ENCODE measurements around the gene DLGAP1. TPM values are rescaled to one million over a fixed set of nuclear protein-coding genes. Genes with fewer than 3 reads are reported as not detected.

Gene DLGAP1
- total and polyA plus RNA-seq, 2 of the 4 experiments (the other 2 are of a cell fraction) = under 0.01 to 0.09 TPM

DNA sequence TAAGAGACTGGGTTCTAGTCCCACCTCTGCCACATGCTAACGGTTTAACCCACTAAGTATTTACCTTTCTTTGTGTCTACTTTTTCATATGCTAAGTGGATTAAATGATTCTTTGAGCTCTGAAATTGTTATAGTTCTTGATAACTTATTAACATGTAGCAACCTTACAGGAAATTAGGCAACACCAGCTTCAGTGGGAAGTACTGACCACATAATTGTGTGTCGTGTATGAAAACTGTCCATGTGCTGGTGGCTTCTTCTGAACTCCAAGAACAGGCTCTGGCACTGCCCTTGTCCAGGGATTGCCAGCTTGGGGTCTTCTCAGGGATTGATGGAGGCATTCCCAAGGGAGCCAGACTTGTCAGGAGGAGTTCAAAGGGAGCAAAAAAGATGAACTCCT lies 577.4 kb downstream of the DLGAP1 start:
- Histone ChIP-seq H2AK5ac (ENCODE audit: low read depth, low read length) (no peak overlapping the region), H3K23ac (ENCODE audit: low read depth, low read length) (no peak overlapping the region), H2BK20ac (ENCODE audit: low read depth, low read length) (no peak overlapping the region), H2BK15ac (ENCODE audit: low read depth, low read length) (no peak overlapping the region), H3K9me1 (ENCODE audit: insufficient read depth, low read length) (no peaks in the 10 kb centered on the region), H2BK120ac (ENCODE audit: low read depth, low read length) (no peak overlapping the region), H3K27ac (ENCODE audit: insufficient read depth, low read length) (no peak overlapping the region), H3K4me2 (ENCODE audit: low read depth, low read length) (no peak overlapping the region), H3K18ac (ENCODE audit: low read depth, low read length) (peak overlapping the region; percentile 20; the same call in 1 of the 2 replicates), H4K8ac (ENCODE audit: low read depth in 2 of 2, low read length in 2 of 2) (no peak overlapping the region), H3K56ac (ENCODE audit: extremely low read depth, insufficient read depth, low read length) (no peak overlapping the region), H3K36me3 (ENCODE audit: control insufficient read depth, insufficient read depth, low read length) (no peaks in the 10 kb centered on the region), H2AK9ac (replicated peaks; ENCODE audit: low read depth, low read length, poor library complexity) (no peak overlapping the region), H3K27me3 (ENCODE audit: control insufficient read depth, insufficient read depth, low read length) (peaks cover 6% of the 10 kb centered on the region), H3K9ac (ENCODE audit: low read depth, low read length) (no peak overlapping the region), H2BK5ac (ENCODE audit: low read depth, low read length, poor library complexity, severe bottlenecking) (no peak overlapping the region), H3K79me1 (ENCODE audit: low read depth in 1 of 2, low read length in 2 of 2) (no peaks in the 10 kb centered on the region), H3K4ac (ENCODE audit: low read depth, low read length) (no peak overlapping the region), H4K20me1 (ENCODE audit: insufficient read depth, low read length) (no peaks in the 10 kb centered on the region), H3K4me3 (ENCODE audit: insufficient read depth, low read depth, low read length) (no peak overlapping the region), H4K91ac (ENCODE audit: insufficient read depth, low read depth, low read length) (no peak overlapping the region), H3K9me3 (ENCODE audit: control insufficient read depth, insufficient read depth, low read length) (no peaks in the 10 kb centered on the region), H2AFZ (replicated peaks; ENCODE audit: low read length, poor library complexity) (no peak overlapping the region), H3K4me1 (ENCODE audit: control insufficient read depth, insufficient read depth, low read length) (0 out of 2 replicates have a peak, but pooled peaks cover 2% of the 10 kb centered on the region), H3K14ac (replicated peaks; ENCODE audit: low read depth, low read length) (no peak overlapping the region), H4K5ac (ENCODE audit: low read depth, low read length) (no peak overlapping the region)
- intact Hi-C loops (cut with micrococcal nuclease) (no loop called here), in situ Hi-C loops (cut with MboI; ENCODE audit: low sequenced_read_pairs) (no loop called here), dilution Hi-C loops (cut with HindIII; ENCODE audit: low sequenced_read_pairs, unreplicated experiment) (no loop called here)
- peak; percentile 27 for DNase-seq
- ChIA-PET CTCF (interaction anchor here (0.7 kb wide), 1 partner anchor 92 kb away, joined by 3 read pairs; no protein-coding TSS in a partner anchor), POLR2A (ENCODE audit: unreplicated experiment) (no interaction called here)
- WGBS, 2 experiments (ENCODE audit: extremely low coverage in 2 of 2, insufficient read length in 1 of 2) = no CpG with 5 or more reads among the region's 2 CpGs
- ATAC-seq (ENCODE audit: low read depth) = no peak
- BruUV-seq (replicated peaks) = no TSS peak
- TF ChIP-seq, protein P1, sequence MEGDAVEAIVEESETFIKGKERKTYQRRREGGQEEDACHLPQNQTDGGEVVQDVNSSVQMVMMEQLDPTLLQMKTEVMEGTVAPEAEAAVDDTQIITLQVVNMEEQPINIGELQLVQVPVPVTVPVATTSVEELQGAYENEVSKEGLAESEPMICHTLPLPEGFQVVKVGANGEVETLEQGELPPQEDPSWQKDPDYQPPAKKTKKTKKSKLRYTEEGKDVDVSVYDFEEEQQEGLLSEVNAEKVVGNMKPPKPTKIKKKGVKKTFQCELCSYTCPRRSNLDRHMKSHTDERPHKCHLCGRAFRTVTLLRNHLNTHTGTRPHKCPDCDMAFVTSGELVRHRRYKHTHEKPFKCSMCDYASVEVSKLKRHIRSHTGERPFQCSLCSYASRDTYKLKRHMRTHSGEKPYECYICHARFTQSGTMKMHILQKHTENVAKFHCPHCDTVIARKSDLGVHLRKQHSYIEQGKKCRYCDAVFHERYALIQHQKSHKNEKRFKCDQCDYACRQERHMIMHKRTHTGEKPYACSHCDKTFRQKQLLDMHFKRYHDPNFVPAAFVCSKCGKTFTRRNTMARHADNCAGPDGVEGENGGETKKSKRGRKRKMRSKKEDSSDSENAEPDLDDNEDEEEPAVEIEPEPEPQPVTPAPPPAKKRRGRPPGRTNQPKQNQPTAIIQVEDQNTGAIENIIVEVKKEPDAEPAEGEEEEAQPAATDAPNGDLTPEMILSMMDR (conservative IDR thresholded peaks at IDR 0.05; ENCODE audit: low read depth, low read length) = no peak
- TF ChIP-seq, protein P2, sequence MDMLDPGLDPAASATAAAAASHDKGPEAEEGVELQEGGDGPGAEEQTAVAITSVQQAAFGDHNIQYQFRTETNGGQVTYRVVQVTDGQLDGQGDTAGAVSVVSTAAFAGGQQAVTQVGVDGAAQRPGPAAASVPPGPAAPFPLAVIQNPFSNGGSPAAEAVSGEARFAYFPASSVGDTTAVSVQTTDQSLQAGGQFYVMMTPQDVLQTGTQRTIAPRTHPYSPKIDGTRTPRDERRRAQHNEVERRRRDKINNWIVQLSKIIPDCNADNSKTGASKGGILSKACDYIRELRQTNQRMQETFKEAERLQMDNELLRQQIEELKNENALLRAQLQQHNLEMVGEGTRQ (IDR thresholded peaks at IDR 0.05; ENCODE audit: low read depth, low read length) = no peak
- no peak for TF ChIP-seq CHD1 (IDR thresholded peaks at IDR 0.05; ENCODE audit: low read depth, low read length)
- TF ChIP-seq RAD21 (IDR thresholded peaks at IDR 0.05; ENCODE audit: low read length) = no peak
- TF ChIP-seq CEBPB (IDR thresholded peaks at IDR 0.05; ENCODE audit: low read depth, low read length) = peak; percentile 61
